A673 (cell line): Measurements from ENCODE around the gene UBE3A. TPM values are rescaled to one million over a fixed set of nuclear protein-coding genes. Genes with fewer than 3 reads are reported as not detected.

Experiments
- BruUV-seq: library from RNA; stranded (reverse); fragments of 400-500 nt; replicated peaks from 2 replicates; lab custom pipeline; 2021; lab: Mats Ljungman, UMichigan
- CTCF ChIA-PET: fragments of 300-600 bp; sonication (Branson Sonifier 250); formaldehyde crosslinking; loops from one replicate; lab custom pipeline; 2022; ENCODE audit warnings: antibody characterized with exemption; lab: Charles Lee
- POLR2A ChIA-PET: fragments of 300-600 bp; sonication (Branson Sonifier 250); formaldehyde crosslinking; loops from one replicate; lab custom pipeline; 2022; ENCODE audit warnings: antibody characterized with exemption; ENCODE audit not compliant: low non-redundant PET; lab: Charles Lee
- DNase-seq: peaks from one replicate; pipeline ENCODE4 v3.0.0-alpha.2; 2015; ENCODE audit warnings: low spot score
- H3K27ac ChIP-seq: fragments of 200-600 bp; sonication (generic); 2 replicates; pipeline ENCODE4 v1.5.1; 2016; ENCODE audit warnings: mixed run types, low read depth, mild to moderate bottlenecking, mixed read lengths, antibody characterized with exemption, low read length; ENCODE audit not compliant: poor library complexity, severe bottlenecking
- H3K27me3 ChIP-seq: fragments of 200-600 bp; sonication (generic); replicated peaks from 2 replicates; pipeline ENCODE4 v1.6.1; 2017; ENCODE audit warnings: mixed run types, low read depth, mild to moderate bottlenecking, mixed read lengths, antibody characterized with exemption, low read length; ENCODE audit not compliant: insufficient read depth, poor library complexity
- H3K36me3 ChIP-seq: fragments of 200-600 bp; sonication (generic); 2 replicates; pipeline ENCODE4 v1.6.1; 2016; ENCODE audit warnings: mixed run types, mild to moderate bottlenecking, mixed read lengths, antibody characterized with exemption, low read length; ENCODE audit not compliant: insufficient read depth, poor library complexity, severe bottlenecking
- H3K4me1 ChIP-seq: fragments of 200-600 bp; sonication (generic); 2 replicates; pipeline ENCODE4 v1.6.1; 2017; ENCODE audit warnings: mixed run types, mild to moderate bottlenecking, mixed read lengths, antibody characterized with exemption, low read length; ENCODE audit not compliant: insufficient read depth, poor library complexity, severe bottlenecking
- H3K4me3 ChIP-seq: fragments of 200-600 bp; sonication (generic); 2 replicates; pipeline ENCODE4 v1.5.1; 2016; ENCODE audit warnings: low read depth, mixed run types, mild to moderate bottlenecking, mixed read lengths, low read length; ENCODE audit not compliant: poor library complexity, severe bottlenecking
- H3K9me3 ChIP-seq: fragments of 200-600 bp; sonication (generic); 2 replicates; pipeline ENCODE4 v1.6.1; 2016; ENCODE audit warnings: mixed run types, low read depth, mild to moderate bottlenecking, mixed read lengths, antibody characterized with exemption, low read length; ENCODE audit not compliant: poor library complexity, severe bottlenecking
- CTCF ChIP-seq: fragments of 300-800, 200-600 bp; sonication (generic); conservative IDR thresholded peaks from 2 replicates; pipeline ENCODE4 v1.5.1; 2017; ENCODE audit warnings: low read depth, mild to moderate bottlenecking, antibody characterized with exemption, low read length, moderate library complexity, mixed read lengths
- EZH2 ChIP-seq: fragments of 200-600 bp; sonication (generic); IDR thresholded peaks from 2 replicates; pipeline ENCODE4 v1.6.1; 2017; ENCODE audit warnings: borderline replicate concordance, low read depth, mild to moderate bottlenecking, mixed read lengths, antibody characterized with exemption, low read length; ENCODE audit not compliant: poor library complexity, severe bottlenecking
- intact Hi-C: fragments of 100-400 bp; cut with micrococcal nuclease; formaldehyde crosslinking; loops from one replicate; pipeline ENCODE4 v1.10.0; 2022; ENCODE audit not compliant: unreplicated experiment
- total RNA-seq: library from RNA; stranded (reverse); gene quantifications from 2 replicates; pipeline ENCODE4 v1.2.3, GENCODE V29; 2021

Gene UBE3A
- total RNA-seq, 1 experiment from 2014 or later = 104 TPM

- no peak overlapping the region for H3K27ac ChIP-seq
- H3K9me3 ChIP-seq = peaks cover 34% of the 10 kb centered on the region
- no peak overlapping the region for H3K4me3 ChIP-seq
- TF ChIP-seq EZH2 (no peak), CTCF (no peak)
- H3K27me3 ChIP-seq = no peaks in the 10 kb centered on the region
- DNase-seq = no peak
- H3K36me3 ChIP-seq = peaks cover 24% of the 10 kb centered on the region
- intact Hi-C loops = no loop called here
- no TSS peak for BruUV-seq
- ChIA-PET CTCF (no interaction called here), POLR2A (no interaction called here)
- no peaks in the 10 kb centered on the region for H3K4me1 ChIP-seq
Measured at GRCh38 chr15:25426896-25427610, 11.8 kb downstream of the UBE3A start.

- Histone ChIP-seq H3K4me1 (no peaks in the 10 kb centered on the region), H3K9me3 (peaks cover 45% of the 10 kb centered on the region), H3K4me3 (no peak overlapping the region), H3K27me3 (no peaks in the 10 kb centered on the region), H3K36me3 (peaks cover 26% of the 10 kb centered on the region), H3K27ac (no peak overlapping the region)
- POLR2A ChIA-PET = no interaction called here
- CTCF ChIA-PET = no interaction called here
- TF ChIP-seq EZH2 (no peak), CTCF (no peak)
- DNase-seq = no peak
- intact Hi-C loops = no loop called here
- no TSS peak for BruUV-seq
Measured at GRCh38 chr15:25424073-25424472, 14.8 kb downstream of the UBE3A start.

GRCh38 chr15:25422021-25422420 lies 16.8 kb downstream of the UBE3A start:
- H3K36me3 ChIP-seq = peaks cover 19% of the 10 kb centered on the region
- no peaks in the 10 kb centered on the region for H3K27me3 ChIP-seq
- no peaks in the 10 kb centered on the region for H3K4me1 ChIP-seq
- no peak overlapping the region for H3K27ac ChIP-seq
- BruUV-seq = no TSS peak
- H3K4me3 ChIP-seq = no peak overlapping the region
- DNase-seq = no peak
- TF ChIP-seq EZH2 = no peak
- TF ChIP-seq CTCF = no peak
- H3K9me3 ChIP-seq = peaks cover 55% of the 10 kb centered on the region
- ChIA-PET CTCF (no interaction called here), POLR2A (no interaction called here)
- intact Hi-C loops = no loop called here
